Testis (tissue), 3 donors: ENCODE data around the gene CDSN. TPM values are rescaled to one million over a fixed set of nuclear protein-coding genes. Genes with fewer than 3 reads are reported as not detected.

ENCODE experiments used
- DNase-seq: peaks from one replicate; pipeline ENCODE4 v3.0.0-alpha.2; 2019
- H3K27ac ChIP-seq, 2 donors: fragments of 200-600 bp; sonication (generic); one replicate each; pipeline ENCODE4 v1.5.1; 2019
- H3K27me3 ChIP-seq: fragments of 200-600 bp; sonication (generic); one replicate; pipeline ENCODE4 v1.5.1; 2019
- H3K36me3 ChIP-seq: fragments of 200-600 bp; sonication (generic); one replicate; pipeline ENCODE4 v1.5.1; 2017; ENCODE audit warnings: low read depth; ENCODE audit errors: missing control alignments
- H3K4me1 ChIP-seq: fragments of 200-600 bp; sonication (generic); one replicate; pipeline ENCODE4 v1.5.1; 2019
- H3K4me3 ChIP-seq, 2 donors: fragments of 200-600 bp; sonication (generic); one replicate each; pipeline ENCODE4 v1.5.1; 2017 to 2019
- H3K9me3 ChIP-seq: fragments of 200-600 bp; sonication (generic); one replicate; pipeline ENCODE4 v1.5.1; 2017
- CTCF ChIP-seq, 3 experiments: fragments of 450-650 bp in 2 of 3; fragments of 200-600 bp in 1 of 3; sonication (generic) in 1 of 3; IDR thresholded peaks; one replicate each; pipeline ENCODE4 v1.5.1; 2016 to 2019; ENCODE audit warnings: antibody characterized with exemption in 3 of 3, mild to moderate bottlenecking in 2 of 3, moderate library complexity in 1 of 3
- POLR2A ChIP-seq: fragments of 450-650 bp; IDR thresholded peaks from one replicate; pipeline ENCODE4 v1.6.1; 2017; ENCODE audit warnings: antibody characterized with exemption, mild to moderate bottlenecking, moderate library complexity
- WGBS, 2 donors: methylation state at CpG; one replicate each; pipeline ENCODE4 v1.1.5; 2018; 5-methylcytosine and 5-hydroxymethylcytosine counted together
- intact Hi-C: fragments of 100-400 bp; cut with DNase I; formaldehyde crosslinking; loops from one replicate; pipeline ENCODE4 v1.15.1; 2023; ENCODE audit warnings: low total_unique reads
- polyA plus RNA-seq: library from polyadenylated mRNA; stranded (reverse); fragments of 350-450 nt; fragmentation: Illumina TruSeq; extraction: RNeasy Lipid Tissue Mini Kit (QIAGEN cat#74804); gene quantifications from one replicate; pipeline ENCODE4 v1.2.3, GENCODE V29; 2014; ENCODE audit warnings: low read depth, low replicate concordance; ENCODE audit not compliant: insufficient read depth
- total RNA-seq, 2 donors: library from RNA; depleted of rRNA; stranded (reverse); fragments of >200 nt; gene quantifications; one replicate each; pipeline ENCODE4 v1.2.3, GENCODE V29; 2016

Gene CDSN
- total and polyA plus RNA-seq, 3 donors from 2014 or later = 0.06 to 0.32 TPM; not detected in 1

- WGBS, 2 donors = 86 to 93% methylated on average over 3 of the region's 3 CpGs
- intact Hi-C loops = no loop called here
- no peak for DNase-seq
Measured at GRCh38 chr6:31090275-31090972, 29.8 kb downstream of the CDSN start.

GRCh38 chr6:31087494-31088089 is 32.7 kb downstream of the CDSN start:
- H3K36me3 ChIP-seq = no peaks in the 10 kb centered on the region
- TF ChIP-seq CTCF (IDR thresholded peaks at IDR 0.05) (peak; percentile 52 to 92 (median 88)), POLR2A (no peak)
- no peak overlapping the region for H3K27ac ChIP-seq
- intact Hi-C loops = no loop called here
- H3K27me3 ChIP-seq = no peaks in the 10 kb centered on the region
- H3K4me3 ChIP-seq = peak overlapping the region in 1 of 2 donors; percentile 4
- no peaks in the 10 kb centered on the region for H3K9me3 ChIP-seq
- 7 to 10% methylated on average over 14 of the region's 14 CpGs for WGBS, 2 donors
- peak; percentile 96 for DNase-seq
- H3K4me1 ChIP-seq = no peaks in the 10 kb centered on the region

More at GRCh38 chr6:31090275-31090972, 29.8 kb downstream of the CDSN start:
- Histone ChIP-seq H3K4me1 (no peaks in the 10 kb centered on the region), H3K27ac (no peak overlapping the region), H3K36me3 (no peaks in the 10 kb centered on the region), H3K4me3 (no peak overlapping the region), H3K27me3 (no peaks in the 10 kb centered on the region), H3K9me3 (no peaks in the 10 kb centered on the region)
- no peak for TF ChIP-seq CTCF (IDR thresholded peaks at IDR 0.05)
- TF ChIP-seq POLR2A = no peak

- WGBS, 2 donors = 33 to 42% methylated on average over 7 of the region's 7 CpGs
- intact Hi-C loops = no loop called here
- no peak for DNase-seq
- no peak overlapping the region for H3K27ac ChIP-seq
- H3K36me3 ChIP-seq = no peaks in the 10 kb centered on the region
- H3K9me3 ChIP-seq = no peaks in the 10 kb centered on the region
- H3K4me1 ChIP-seq = no peaks in the 10 kb centered on the region
- H3K27me3 ChIP-seq = no peaks in the 10 kb centered on the region
- no peak overlapping the region for H3K4me3 ChIP-seq
- TF ChIP-seq CTCF (IDR thresholded peaks at IDR 0.05) (no peak), POLR2A (no peak)
Measured at GRCh38 chr6:31086788-31087440, 33.3 kb downstream of the CDSN start.

- Histone ChIP-seq H3K27ac (no peak overlapping the region), H3K4me3 (no peak overlapping the region), H3K9me3 (no peaks in the 10 kb centered on the region), H3K36me3 (no peaks in the 10 kb centered on the region), H3K27me3 (no peaks in the 10 kb centered on the region), H3K4me1 (peaks cover 5% of the 10 kb centered on the region)
- DNase-seq = peak; percentile 41
- intact Hi-C loops = no loop called here
- 62 to 75% methylated on average over 8 of the region's 8 CpGs for WGBS, 2 donors
- no peak for TF ChIP-seq POLR2A
- peak in 2 of 3 experiments; percentile 3 to 28 for TF ChIP-seq CTCF (IDR thresholded peaks at IDR 0.05)
Measured at GRCh38 chr6:31083742-31084354, 36.4 kb downstream of the CDSN start.
